Body of pancreas (tissue), 4 donors: ENCODE measurements around the gene ZNF423.

Source experiments
- POLR2A ChIP-seq, 3 donors: fragments of 450-650 bp; IDR thresholded peaks; one replicate each; pipeline ENCODE4 v1.6.1; 2016; ENCODE audit warnings: antibody characterized with exemption in 3 of 3, mild to moderate bottlenecking in 2 of 3
- TF ChIP-seq, protein P1 (sequence below), 7 experiments: fragments of 450-650 bp in 4 of 7; fragments of 200-600 bp in 3 of 7; sonication (generic) in 3 of 7; IDR thresholded peaks; one replicate each; pipeline ENCODE4 v1.5.1; 2016 to 2019; ENCODE audit warnings: antibody characterized with exemption in 7 of 7

GRCh38 chr16:49821156-49821555, 34.8 kb downstream of the ZNF423 start:
- TF ChIP-seq, protein P1, sequence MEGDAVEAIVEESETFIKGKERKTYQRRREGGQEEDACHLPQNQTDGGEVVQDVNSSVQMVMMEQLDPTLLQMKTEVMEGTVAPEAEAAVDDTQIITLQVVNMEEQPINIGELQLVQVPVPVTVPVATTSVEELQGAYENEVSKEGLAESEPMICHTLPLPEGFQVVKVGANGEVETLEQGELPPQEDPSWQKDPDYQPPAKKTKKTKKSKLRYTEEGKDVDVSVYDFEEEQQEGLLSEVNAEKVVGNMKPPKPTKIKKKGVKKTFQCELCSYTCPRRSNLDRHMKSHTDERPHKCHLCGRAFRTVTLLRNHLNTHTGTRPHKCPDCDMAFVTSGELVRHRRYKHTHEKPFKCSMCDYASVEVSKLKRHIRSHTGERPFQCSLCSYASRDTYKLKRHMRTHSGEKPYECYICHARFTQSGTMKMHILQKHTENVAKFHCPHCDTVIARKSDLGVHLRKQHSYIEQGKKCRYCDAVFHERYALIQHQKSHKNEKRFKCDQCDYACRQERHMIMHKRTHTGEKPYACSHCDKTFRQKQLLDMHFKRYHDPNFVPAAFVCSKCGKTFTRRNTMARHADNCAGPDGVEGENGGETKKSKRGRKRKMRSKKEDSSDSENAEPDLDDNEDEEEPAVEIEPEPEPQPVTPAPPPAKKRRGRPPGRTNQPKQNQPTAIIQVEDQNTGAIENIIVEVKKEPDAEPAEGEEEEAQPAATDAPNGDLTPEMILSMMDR (IDR thresholded peaks at IDR 0.05), result no peak
- TF ChIP-seq POLR2A (IDR thresholded peaks at IDR 0.05), result no peak
